MM.1S (cell line): ENCODE results near the gene DSE.

ENCODE experiments used
- EZH2phosphoT487 ChIP-seq: fragments of 300-600 bp; sonication (generic); IDR thresholded peaks from 2 replicates; pipeline ENCODE4 v1.6.1; 2018; ENCODE audit warnings: antibody characterized with exemption, low read length
- TF ChIP-seq, protein P1 (sequence below): fragments of 300-600 bp; sonication (generic); IDR thresholded peaks from 2 replicates; pipeline ENCODE4 v1.5.1; 2016; ENCODE audit warnings: antibody characterized with exemption, low read length, mixed read lengths

- TF ChIP-seq, protein P1, sequence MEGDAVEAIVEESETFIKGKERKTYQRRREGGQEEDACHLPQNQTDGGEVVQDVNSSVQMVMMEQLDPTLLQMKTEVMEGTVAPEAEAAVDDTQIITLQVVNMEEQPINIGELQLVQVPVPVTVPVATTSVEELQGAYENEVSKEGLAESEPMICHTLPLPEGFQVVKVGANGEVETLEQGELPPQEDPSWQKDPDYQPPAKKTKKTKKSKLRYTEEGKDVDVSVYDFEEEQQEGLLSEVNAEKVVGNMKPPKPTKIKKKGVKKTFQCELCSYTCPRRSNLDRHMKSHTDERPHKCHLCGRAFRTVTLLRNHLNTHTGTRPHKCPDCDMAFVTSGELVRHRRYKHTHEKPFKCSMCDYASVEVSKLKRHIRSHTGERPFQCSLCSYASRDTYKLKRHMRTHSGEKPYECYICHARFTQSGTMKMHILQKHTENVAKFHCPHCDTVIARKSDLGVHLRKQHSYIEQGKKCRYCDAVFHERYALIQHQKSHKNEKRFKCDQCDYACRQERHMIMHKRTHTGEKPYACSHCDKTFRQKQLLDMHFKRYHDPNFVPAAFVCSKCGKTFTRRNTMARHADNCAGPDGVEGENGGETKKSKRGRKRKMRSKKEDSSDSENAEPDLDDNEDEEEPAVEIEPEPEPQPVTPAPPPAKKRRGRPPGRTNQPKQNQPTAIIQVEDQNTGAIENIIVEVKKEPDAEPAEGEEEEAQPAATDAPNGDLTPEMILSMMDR, result no peak
- TF ChIP-seq EZH2phosphoT487, result no peak
These were observed 91.5 kb downstream of the DSE start for GRCh38 chr6:116461932-116462885.
